HepG2 (cell line): ENCODE data around the gene MACROD2. TPM values are rescaled to one million over a fixed set of nuclear protein-coding genes. Genes with fewer than 3 reads are reported as not detected.

Experiments
- ATF7-NPFF ChIP-seq: sonication (generic); formaldehyde crosslinking; IDR thresholded peaks from 2 replicates; pipeline ENCODE4 v1.8.1; 2023; ENCODE audit warnings: mild to moderate bottlenecking, low read depth, missing genetic modification reagents, moderate library complexity
- DNMT3B ChIP-seq: conservative IDR thresholded peaks from 2 replicates; pipeline ENCODE4 v1.6.1; 2016; ENCODE audit warnings: missing biosample characterization, control low read depth
- ELF1 ChIP-seq: sonication (generic); formaldehyde crosslinking; IDR thresholded peaks from 2 replicates; pipeline ENCODE4 v1.4.0; 2020; ENCODE audit warnings: missing genetic modification reagents
- FOSL2 ChIP-seq: sonication (generic); formaldehyde crosslinking; IDR thresholded peaks from 2 replicates; pipeline ENCODE4 v1.4.0; 2020; ENCODE audit warnings: missing genetic modification reagents
- HMG20A ChIP-seq: IDR thresholded peaks from 2 replicates; pipeline ENCODE4 v1.6.1; 2016; ENCODE audit warnings: borderline replicate concordance
- HOXA3 ChIP-seq: sonication (generic); formaldehyde crosslinking; IDR thresholded peaks from 2 replicates; pipeline ENCODE4 v1.5.0; 2020; ENCODE audit warnings: missing genetic modification reagents
- MXI1 ChIP-seq: IDR thresholded peaks from 3 replicates; pipeline ENCODE4 v1.6.1; 2012; ENCODE audit warnings: low read depth, low read length, inconsistent platforms, borderline replicate concordance
- PHF8 ChIP-seq: sonication (generic); formaldehyde crosslinking; IDR thresholded peaks from 2 replicates; pipeline ENCODE4 v1.5.0; 2020; ENCODE audit warnings: missing genetic modification reagents
- PITX1 ChIP-seq: sonication (generic); formaldehyde crosslinking; IDR thresholded peaks from 2 replicates; pipeline ENCODE4 v1.5.1; 2020; ENCODE audit warnings: mild to moderate bottlenecking, missing genetic modification reagents
- PRDM15 ChIP-seq: sonication (generic); formaldehyde crosslinking; IDR thresholded peaks from 2 replicates; pipeline ENCODE4 v1.4.0; 2020; ENCODE audit warnings: missing genetic modification reagents
- RFXAP ChIP-seq: sonication (generic); formaldehyde crosslinking; IDR thresholded peaks from 2 replicates; pipeline ENCODE4 v1.4.0; 2020; ENCODE audit warnings: missing genetic modification reagents, borderline replicate concordance
- SMARCC2 ChIP-seq: fragments of 450-650 bp; IDR thresholded peaks from 2 replicates; pipeline ENCODE4 v1.6.1; 2017; ENCODE audit warnings: antibody characterized with exemption, mild to moderate bottlenecking
- ZFP36 ChIP-seq: fragments of 150-350 bp; IDR thresholded peaks from 2 replicates; pipeline ENCODE4 v1.6.1; 2018; ENCODE audit warnings: borderline replicate concordance, low read length, low read depth; ENCODE audit not compliant: partially characterized antibody
- ZNF33B ChIP-seq: sonication (generic); formaldehyde crosslinking; IDR thresholded peaks from 2 replicates; pipeline ENCODE4 v1.5.1; 2020; ENCODE audit warnings: mild to moderate bottlenecking, missing genetic modification reagents
- ZNF577 ChIP-seq: sonication (generic); formaldehyde crosslinking; IDR thresholded peaks from 2 replicates; pipeline ENCODE4 v1.4.0; 2020; ENCODE audit warnings: mild to moderate bottlenecking, low read depth, missing genetic modification reagents, borderline replicate concordance
- ZNF629 ChIP-seq: sonication (generic); formaldehyde crosslinking; conservative IDR thresholded peaks from 2 replicates; pipeline ENCODE4 v1.5.0; 2020; ENCODE audit warnings: missing genetic modification reagents
- ZNF720 ChIP-seq: sonication (generic); formaldehyde crosslinking; IDR thresholded peaks from 2 replicates; pipeline ENCODE4 v1.4.0; 2020; ENCODE audit warnings: missing genetic modification reagents
- polyA plus RNA-seq, 8 experiments: library from polyadenylated mRNA; depleted of rRNA in 3 of 8; stranded (reverse) in 7 of 8; unstranded in 1 of 8; fragments of >200 nt; fragmentation: Illumina TruSeq in 4 of 8; extraction: Trizol in 4 of 8; gene quantifications; 2 replicates each; pipeline versions ENCODE4 v1.2.1 to v1.2.3, GENCODE V29; 2011 to 2016; ENCODE audit warnings: low read depth in 4 of 8, missing spikeins in 1 of 8, mixed read lengths in 1 of 8; ENCODE audit not compliant: insufficient read depth in 1 of 8
- total RNA-seq, 5 experiments: library from RNA; depleted of rRNA; stranded (reverse); fragments of >200 nt; fragmentation: Illumina TruSeq; extraction: Trizol; gene quantifications; 2 replicates each; pipeline ENCODE4 v1.2.3, GENCODE V29; 2016; ENCODE audit warnings: low read depth in 1 of 5
- TF ChIP-seq, protein P1 (sequence below): sonication (generic); formaldehyde crosslinking; IDR thresholded peaks from 2 replicates; pipeline ENCODE4 v1.9.0; 2022; ENCODE audit warnings: missing genetic modification reagents, mild to moderate bottlenecking, borderline replicate concordance
- TF ChIP-seq, protein P2 (sequence below): sonication (generic); formaldehyde crosslinking; IDR thresholded peaks from 2 replicates; pipeline ENCODE4 v1.5.0; 2020; ENCODE audit warnings: missing genetic modification reagents, mild to moderate bottlenecking, borderline replicate concordance
- TF ChIP-seq, protein P3 (sequence below), 2 experiments: sonication (generic) in 1 of 2; formaldehyde crosslinking in 1 of 2; IDR thresholded peaks; 2 replicates each; pipeline versions ENCODE4 v1.4.0 to v1.6.1; 2018 to 2020; ENCODE audit warnings: missing genetic modification reagents in 2 of 2, borderline replicate concordance in 1 of 2, low read depth in 1 of 2, mild to moderate bottlenecking in 1 of 2, missing biosample characterization in 1 of 2

MACROD2 gene
- total and polyA plus RNA-seq, 2 of the 13 experiments (the other 11 are each of a cell fraction or from before 2014, with no cell fraction given): 0.13 to 0.51 TPM

- TF ChIP-seq PRDM15 (CRISPR knock-in tag) (no peak), ELF1 (CRISPR knock-in tag) (peak; percentile 76), ATF7-NPFF (CRISPR knock-in tag) (0 out of 2 replicates have a peak, but pooled peaks have one; percentile 40), HOXA3 (CRISPR knock-in tag) (peak; percentile 92), PITX1 (CRISPR knock-in tag) (peak; percentile 96), RFXAP (no peak), ZFP36 (no peak), MXI1 (peak; percentile 64; the same call in 2 of the 3 replicates), HMG20A (peak; percentile 99), SMARCC2 (peak; percentile 80), ZNF33B (CRISPR knock-in tag) (no peak), ZNF720 (CRISPR knock-in tag) (no peak), ZNF577 (no peak), DNMT3B (CRISPR knock-in tag) (peak; percentile 58; the same call in 1 of the 2 replicates), PHF8 (CRISPR knock-in tag) (peak; percentile 32; the same call in 1 of the 2 replicates), ZNF629 (CRISPR knock-in tag) (peak; percentile 42; the same call in 1 of the 2 replicates), FOSL2 (CRISPR knock-in tag) (peak; percentile 93)
- TF ChIP-seq, protein P1, sequence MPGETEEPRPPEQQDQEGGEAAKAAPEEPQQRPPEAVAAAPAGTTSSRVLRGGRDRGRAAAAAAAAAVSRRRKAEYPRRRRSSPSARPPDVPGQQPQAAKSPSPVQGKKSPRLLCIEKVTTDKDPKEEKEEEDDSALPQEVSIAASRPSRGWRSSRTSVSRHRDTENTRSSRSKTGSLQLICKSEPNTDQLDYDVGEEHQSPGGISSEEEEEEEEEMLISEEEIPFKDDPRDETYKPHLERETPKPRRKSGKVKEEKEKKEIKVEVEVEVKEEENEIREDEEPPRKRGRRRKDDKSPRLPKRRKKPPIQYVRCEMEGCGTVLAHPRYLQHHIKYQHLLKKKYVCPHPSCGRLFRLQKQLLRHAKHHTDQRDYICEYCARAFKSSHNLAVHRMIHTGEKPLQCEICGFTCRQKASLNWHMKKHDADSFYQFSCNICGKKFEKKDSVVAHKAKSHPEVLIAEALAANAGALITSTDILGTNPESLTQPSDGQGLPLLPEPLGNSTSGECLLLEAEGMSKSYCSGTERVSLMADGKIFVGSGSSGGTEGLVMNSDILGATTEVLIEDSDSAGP: no peak; the same call in 1 of the 2 replicates
- TF ChIP-seq, protein P2, sequence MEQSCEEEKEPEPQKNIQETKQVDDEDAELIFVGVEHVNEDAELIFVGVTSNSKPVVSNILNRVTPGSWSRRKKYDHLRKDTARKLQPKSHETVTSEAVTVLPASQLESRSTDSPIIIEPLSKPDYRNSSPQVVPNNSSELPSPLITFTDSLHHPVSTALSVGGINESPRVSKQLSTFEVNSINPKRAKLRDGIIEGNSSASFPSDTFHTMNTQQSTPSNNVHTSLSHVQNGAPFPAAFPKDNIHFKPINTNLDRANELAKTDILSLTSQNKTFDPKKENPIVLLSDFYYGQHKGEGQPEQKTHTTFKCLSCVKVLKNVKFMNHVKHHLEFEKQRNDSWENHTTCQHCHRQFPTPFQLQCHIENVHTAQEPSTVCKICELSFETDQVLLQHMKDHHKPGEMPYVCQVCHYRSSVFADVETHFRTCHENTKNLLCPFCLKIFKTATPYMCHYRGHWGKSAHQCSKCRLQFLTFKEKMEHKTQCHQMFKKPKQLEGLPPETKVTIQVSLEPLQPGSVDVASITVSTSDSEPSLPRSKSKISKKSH: no peak
- TF ChIP-seq, protein P3, sequence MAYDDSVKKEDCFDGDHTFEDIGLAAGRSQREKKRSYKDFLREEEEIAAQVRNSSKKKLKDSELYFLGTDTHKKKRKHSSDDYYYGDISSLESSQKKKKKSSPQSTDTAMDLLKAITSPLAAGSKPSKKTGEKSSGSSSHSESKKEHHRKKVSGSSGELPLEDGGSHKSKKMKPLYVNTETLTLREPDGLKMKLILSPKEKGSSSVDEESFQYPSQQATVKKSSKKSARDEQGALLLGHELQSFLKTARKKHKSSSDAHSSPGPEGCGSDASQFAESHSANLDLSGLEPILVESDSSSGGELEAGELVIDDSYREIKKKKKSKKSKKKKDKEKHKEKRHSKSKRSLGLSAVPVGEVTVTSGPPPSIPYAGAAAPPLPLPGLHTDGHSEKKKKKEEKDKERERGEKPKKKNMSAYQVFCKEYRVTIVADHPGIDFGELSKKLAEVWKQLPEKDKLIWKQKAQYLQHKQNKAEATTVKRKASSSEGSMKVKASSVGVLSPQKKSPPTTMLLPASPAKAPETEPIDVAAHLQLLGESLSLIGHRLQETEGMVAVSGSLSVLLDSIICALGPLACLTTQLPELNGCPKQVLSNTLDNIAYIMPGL (CRISPR knock-in tag; IDR thresholded peaks at IDR 0.05; ENCODE audit: borderline replicate concordance in 1 of 2, low read depth in 1 of 2): peak; percentile 59 to 84; a peak in 2 of 4 replicates
Measured at GRCh38 chr20:14984768-14985622, 989.7 kb downstream of the MACROD2 start (continued).
